CD4-positive, alpha-beta T cell treated with Interleukin-10 for 1 hour (primary cell): ENCODE results near the gene VPS13A.
"Not testable (repeated sequence)": the region's sequence is repeated elsewhere in the genome, so short reads cannot be mapped to it uniquely, and the experiment has no call there.

Source experiments
- DNase-seq: peaks from one replicate; pipeline ENCODE4 v3.0.0-alpha.2; 2020

The VPS13A gene

GRCh38 chr9:77188242-77188641 is 10.9 kb downstream of the VPS13A start:
- DNase-seq: no peak

- no peak for DNase-seq
Measured at GRCh38 chr9:77194423-77194822, 17.1 kb downstream of the VPS13A start.

- no peak for DNase-seq
Measured at GRCh38 chr9:77210116-77210515, 32.8 kb downstream of the VPS13A start.

- DNase-seq: no peak
Measured at GRCh38 chr9:77211561-77211960, 34.2 kb downstream of the VPS13A start.

- no peak for DNase-seq
Measured at GRCh38 chr9:77212801-77213200, 35.5 kb downstream of the VPS13A start.

- no peak for DNase-seq
Measured at GRCh38 chr9:77215874-77216273, 38.5 kb downstream of the VPS13A start.

GRCh38 chr9:77218612-77219011 is 41.3 kb downstream of the VPS13A start:
- no peak for DNase-seq

GRCh38 chr9:77221431-77221830 is 44.1 kb downstream of the VPS13A start:
- no peak for DNase-seq

- DNase-seq: no peak
Measured at GRCh38 chr9:77224746-77225312, 47.5 kb downstream of the VPS13A start.

GRCh38 chr9:77236693-77237092 is 59.4 kb downstream of the VPS13A start:
- DNase-seq: no peak

GRCh38 chr9:77237896-77238295 is 60.6 kb downstream of the VPS13A start:
- no peak for DNase-seq

GRCh38 chr9:77251050-77251449 is 73.7 kb downstream of the VPS13A start:
- no peak for DNase-seq

- DNase-seq: no peak
Measured at GRCh38 chr9:77257275-77257674, 79.9 kb downstream of the VPS13A start.

- DNase-seq: no peak
Measured at GRCh38 chr9:77261605-77262004, 84.3 kb downstream of the VPS13A start.

GRCh38 chr9:77267762-77268161 is 90.4 kb downstream of the VPS13A start:
- DNase-seq: not testable (repeated sequence)

- no peak for DNase-seq
Measured at GRCh38 chr9:77271023-77271690, 93.8 kb downstream of the VPS13A start.

- DNase-seq: no peak
Measured at GRCh38 chr9:77276799-77277198, 99.5 kb downstream of the VPS13A start.

GRCh38 chr9:77277719-77278118 is 100.4 kb downstream of the VPS13A start:
- no peak for DNase-seq

GRCh38 chr9:77283991-77284390 is 106.7 kb downstream of the VPS13A start:
- DNase-seq: no peak

- no peak for DNase-seq
Measured at GRCh38 chr9:77284616-77285015, 107.3 kb downstream of the VPS13A start.

GRCh38 chr9:77290373-77290772 is 113.0 kb downstream of the VPS13A start:
- DNase-seq: no peak

GRCh38 chr9:77291714-77292113 is 114.4 kb downstream of the VPS13A start:
- no peak for DNase-seq

- no peak for DNase-seq
Measured at GRCh38 chr9:77293949-77294348, 116.6 kb downstream of the VPS13A start.

- DNase-seq: no peak
Measured at GRCh38 chr9:77304543-77304942, 127.2 kb downstream of the VPS13A start.
